Lung (tissue), 12 donors: Measurements from ENCODE around the gene CRYBG1. TPM values are rescaled to one million over a fixed set of nuclear protein-coding genes. Genes with fewer than 3 reads are reported as not detected.

Experiments
- ATAC-seq: fragments of 200-7000 bp; cut with Tn5 transposase; one replicate; pipeline ENCODE4 v1.9.1; 2020; ENCODE audit warnings: moderate number of reproducible peaks; ENCODE audit not compliant: insufficient read depth, low FRiP score
- DNase-seq, 3 donors: peaks; one replicate each; pipeline ENCODE4 v3.0.0-alpha.2; 2013 to 2017
- H3K27ac ChIP-seq, 2 donors: one replicate each; pipeline ENCODE4 v1.5.1; 2013; ENCODE audit warnings: mild to moderate bottlenecking in 2 of 2, moderate library complexity in 2 of 2, control low read depth in 1 of 2, inconsistent platforms in 1 of 2, low read depth in 1 of 2, low read length in 1 of 2
- H3K27me3 ChIP-seq, 3 donors: one replicate each; pipeline ENCODE4 v1.5.1; 2013; ENCODE audit warnings: low read length in 2 of 3; ENCODE audit not compliant: control insufficient read depth in 3 of 3, insufficient read depth in 3 of 3
- H3K36me3 ChIP-seq, 4 donors: one replicate each; pipeline ENCODE4 v1.5.1; 2013; ENCODE audit warnings: low read length in 4 of 4, mild to moderate bottlenecking in 1 of 4, moderate library complexity in 1 of 4; ENCODE audit not compliant: control insufficient read depth in 4 of 4, insufficient read depth in 4 of 4
- H3K4me1 ChIP-seq, 5 donors: one replicate each; pipeline ENCODE4 v1.5.1; 2013; ENCODE audit warnings: low read length in 5 of 5, mild to moderate bottlenecking in 2 of 5, moderate library complexity in 1 of 5; ENCODE audit not compliant: control insufficient read depth in 5 of 5, insufficient read depth in 5 of 5
- H3K4me3 ChIP-seq: one replicate; pipeline ENCODE4 v1.5.1; 2013; ENCODE audit warnings: mild to moderate bottlenecking, control low read depth, moderate library complexity
- H3K9ac ChIP-seq, 2 donors: one replicate each; pipeline ENCODE4 v1.5.1; 2013; ENCODE audit warnings: low read length in 2 of 2, control low read depth in 1 of 2; ENCODE audit not compliant: insufficient read depth in 1 of 2
- H3K9me3 ChIP-seq, 4 donors: one replicate each; pipeline ENCODE4 v1.5.1; 2013; ENCODE audit warnings: low read length in 3 of 4, mild to moderate bottlenecking in 1 of 4, moderate library complexity in 1 of 4; ENCODE audit not compliant: control insufficient read depth in 4 of 4, insufficient read depth in 3 of 4
- WGBS, 2 donors: extraction: QIAGEN DNeasy Blood & Tissue Kit; methylation state at CpG; one replicate each; pipeline ENCODE4 v1.1.7; 2013; 5-methylcytosine and 5-hydroxymethylcytosine counted together
- polyA plus RNA-seq, 2 donors: library from polyadenylated mRNA; stranded (reverse); fragments of 200-250 nt; gene quantifications; one replicate each; pipeline ENCODE4 v1.2.1, GENCODE V29; 2013
- total RNA-seq, 2 donors: library from RNA; depleted of rRNA in 1 of 2; stranded (reverse); fragments of >200 nt in 1 of 2; gene quantifications; one replicate each; pipeline ENCODE4 v1.2.1, GENCODE V29; 2014 to 2021
- TF ChIP-seq, protein P1 (sequence below): IDR thresholded peaks from 2 replicates; pipeline ENCODE4 v1.5.1; 2012; ENCODE audit warnings: mild to moderate bottlenecking; ENCODE audit errors: control extremely low read depth, extremely low read depth
- donor health status: control.
- donor health status: control.
- donor health status: Bipolar disorder and iron deficiency.
- donor health status: healthy.
- donor health status: DM: yes; HTN: yes; CAD: no.

CRYBG1 gene
- total and polyA plus RNA-seq, 4 donors: 5.7 to 28.0 (median 12.6) TPM

DNA sequence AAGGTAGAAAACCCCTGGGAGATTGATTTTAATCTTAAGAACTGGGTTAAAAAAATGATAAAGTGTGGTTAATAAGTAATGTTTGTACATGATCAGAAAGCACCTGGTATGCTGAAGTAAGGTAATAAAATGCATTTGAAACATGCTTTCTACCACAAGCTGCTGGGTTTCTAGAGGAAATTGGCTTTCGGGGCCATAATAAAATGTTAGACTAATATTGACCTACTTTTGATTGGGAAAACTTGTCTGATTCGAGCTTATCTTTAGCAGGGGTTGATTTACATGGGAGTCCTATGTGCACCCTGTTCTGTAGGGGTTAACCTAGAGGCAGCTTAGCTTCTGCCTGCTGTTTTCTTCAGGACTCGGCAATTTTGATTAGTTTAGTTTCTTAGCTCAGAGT, 50.5 kb downstream of the CRYBG1 start:
- Histone ChIP-seq H3K27me3 (no peaks in the 10 kb centered on the region), H3K4me3 (no peak overlapping the region), H3K9ac (no peak overlapping the region), H3K27ac (no peak overlapping the region), H3K9me3 (no peaks in the 10 kb centered on the region), H3K4me1 (no peaks in the 10 kb centered on the region), H3K36me3 (no peaks in the 10 kb centered on the region)
- TF ChIP-seq, protein P1, sequence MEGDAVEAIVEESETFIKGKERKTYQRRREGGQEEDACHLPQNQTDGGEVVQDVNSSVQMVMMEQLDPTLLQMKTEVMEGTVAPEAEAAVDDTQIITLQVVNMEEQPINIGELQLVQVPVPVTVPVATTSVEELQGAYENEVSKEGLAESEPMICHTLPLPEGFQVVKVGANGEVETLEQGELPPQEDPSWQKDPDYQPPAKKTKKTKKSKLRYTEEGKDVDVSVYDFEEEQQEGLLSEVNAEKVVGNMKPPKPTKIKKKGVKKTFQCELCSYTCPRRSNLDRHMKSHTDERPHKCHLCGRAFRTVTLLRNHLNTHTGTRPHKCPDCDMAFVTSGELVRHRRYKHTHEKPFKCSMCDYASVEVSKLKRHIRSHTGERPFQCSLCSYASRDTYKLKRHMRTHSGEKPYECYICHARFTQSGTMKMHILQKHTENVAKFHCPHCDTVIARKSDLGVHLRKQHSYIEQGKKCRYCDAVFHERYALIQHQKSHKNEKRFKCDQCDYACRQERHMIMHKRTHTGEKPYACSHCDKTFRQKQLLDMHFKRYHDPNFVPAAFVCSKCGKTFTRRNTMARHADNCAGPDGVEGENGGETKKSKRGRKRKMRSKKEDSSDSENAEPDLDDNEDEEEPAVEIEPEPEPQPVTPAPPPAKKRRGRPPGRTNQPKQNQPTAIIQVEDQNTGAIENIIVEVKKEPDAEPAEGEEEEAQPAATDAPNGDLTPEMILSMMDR: no peak
- ATAC-seq (no peak), DNase-seq (no peak)
- WGBS, 2 donors: 74 to 87% methylated on average over 3 of the region's 3 CpGs

DNA sequence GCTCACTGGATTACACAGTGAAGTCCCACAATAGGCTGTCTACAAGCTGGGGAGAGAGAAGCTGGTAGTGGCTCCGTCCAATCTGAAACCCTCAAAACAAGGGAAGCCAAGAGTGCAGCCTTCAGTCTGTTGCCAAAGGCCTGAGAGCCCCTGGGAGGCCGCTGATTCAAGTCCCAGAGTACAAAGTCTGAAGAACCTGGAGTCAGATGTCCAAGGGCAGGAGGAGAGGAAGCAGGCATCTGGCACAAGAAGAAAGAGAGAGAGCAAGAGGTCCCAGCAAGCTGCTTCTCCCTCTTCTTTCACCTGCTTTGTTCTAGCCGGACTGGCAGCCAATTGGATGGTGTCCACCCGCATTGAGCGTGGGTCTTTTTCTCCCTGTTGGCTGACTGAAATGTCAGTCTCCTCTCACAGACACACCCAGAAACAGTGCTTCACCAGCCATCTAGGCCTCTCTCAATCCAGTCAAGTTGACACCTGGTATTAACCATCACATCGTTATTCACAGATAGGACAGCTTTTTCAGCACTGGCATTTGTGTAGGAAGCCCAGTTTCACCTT, 51.2 kb downstream of the CRYBG1 start:
- no peak overlapping the region for H3K9ac ChIP-seq
- H3K4me1 ChIP-seq: no peaks in the 10 kb centered on the region
- no peak overlapping the region for H3K27ac ChIP-seq
- H3K27me3 ChIP-seq: no peaks in the 10 kb centered on the region
- TF ChIP-seq, protein P1: no peak
- WGBS, 2 donors: 86 to 91% methylated on average over 6 of the region's 6 CpGs
- no peak overlapping the region for H3K4me3 ChIP-seq
- H3K9me3 ChIP-seq: no peaks in the 10 kb centered on the region
- ATAC-seq (no peak), DNase-seq (peak in 1 of 3 donors; percentile 5)
- no peaks in the 10 kb centered on the region for H3K36me3 ChIP-seq

DNA sequence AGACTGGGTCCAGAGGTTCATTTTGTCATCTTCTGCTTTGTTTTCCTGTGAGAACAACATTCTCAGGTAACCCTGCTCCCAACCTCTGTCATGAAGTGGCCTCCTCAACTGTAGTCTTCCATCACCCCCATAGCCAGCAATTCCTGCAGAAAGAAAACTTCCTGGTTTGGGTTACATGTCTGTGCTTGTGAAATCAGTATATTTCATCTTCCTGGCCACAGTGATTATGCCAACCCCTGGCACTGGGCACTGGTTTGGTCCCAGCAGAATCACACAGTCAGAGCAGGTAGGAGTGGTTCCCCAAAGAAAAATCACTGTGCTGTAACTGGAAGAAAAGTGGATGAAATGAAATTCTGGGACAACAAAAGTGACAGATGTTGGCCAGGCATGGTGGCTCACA, 52.5 kb downstream of the CRYBG1 start:
- Histone ChIP-seq H3K4me3 (no peak overlapping the region), H3K27ac (no peak overlapping the region), H3K36me3 (no peaks in the 10 kb centered on the region), H3K4me1 (no peaks in the 10 kb centered on the region), H3K27me3 (no peaks in the 10 kb centered on the region), H3K9me3 (no peaks in the 10 kb centered on the region), H3K9ac (no peak overlapping the region)
- ATAC-seq (no peak), DNase-seq (no peak)
- TF ChIP-seq, protein P1: no peak

DNA sequence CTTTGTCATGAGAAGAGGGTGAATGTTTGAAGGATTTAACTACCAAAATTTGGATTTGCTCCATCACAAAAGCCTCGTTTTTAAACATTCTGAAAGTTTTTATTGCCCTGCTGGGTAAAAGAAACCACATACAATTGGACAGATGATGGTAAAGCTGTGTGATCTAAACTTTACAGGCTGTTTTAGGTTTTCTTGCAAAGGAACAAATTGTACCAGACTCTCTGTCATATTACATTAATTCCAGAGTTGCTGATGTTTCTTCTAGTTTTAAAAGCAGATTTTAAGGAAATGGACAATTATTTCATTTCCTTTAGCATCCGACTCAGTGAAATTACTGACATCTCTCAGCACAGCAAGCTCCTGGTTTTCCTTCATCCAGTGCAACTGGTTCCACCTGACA, 53.2 kb downstream of the CRYBG1 start:
- 38 to 44% methylated on average over 2 of the region's 2 CpGs for WGBS, 2 donors
- no peak overlapping the region for H3K27ac ChIP-seq
- H3K4me1 ChIP-seq: no peaks in the 10 kb centered on the region
- H3K9ac ChIP-seq: no peak overlapping the region
- ATAC-seq: no peak
- no peak overlapping the region for H3K4me3 ChIP-seq
- H3K36me3 ChIP-seq: no peaks in the 10 kb centered on the region
- TF ChIP-seq, protein P1: no peak
- H3K9me3 ChIP-seq: no peaks in the 10 kb centered on the region
- DNase-seq: no peak
- no peaks in the 10 kb centered on the region for H3K27me3 ChIP-seq
